ENCODE data around the gene PIP5KL1.

DNA sequence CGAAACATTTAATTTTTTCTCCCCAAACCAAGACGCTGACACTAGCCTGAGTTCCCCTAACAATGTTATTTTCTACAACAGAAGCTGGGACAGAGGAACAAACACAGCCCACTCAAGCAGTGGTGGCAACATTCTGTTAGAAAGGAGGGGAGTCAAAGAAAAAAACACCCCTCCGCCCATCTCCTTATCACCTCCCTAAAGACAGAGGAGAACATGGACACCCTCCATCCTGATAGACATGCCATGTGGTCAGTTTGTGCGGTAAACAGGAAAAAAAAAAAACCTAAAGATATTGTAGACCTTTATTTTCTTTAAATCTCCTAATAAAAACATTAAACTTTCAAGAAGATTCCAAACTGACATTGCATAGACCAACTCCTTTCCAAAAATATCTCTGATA, 10.0 kb upstream of the PIP5KL1 start:
- TF ChIP-seq KAT7 (CRISPR knock-in tag; IDR thresholded peaks at IDR 0.05; ENCODE audit: borderline replicate concordance): no peak
- no peak for TF ChIP-seq NFYB (CRISPR knock-in tag; conservative IDR thresholded peaks at IDR 0.05; ENCODE audit: low read depth)
- TF ChIP-seq ESRRA (CRISPR knock-in tag; IDR thresholded peaks at IDR 0.05; ENCODE audit: borderline replicate concordance): no peak
- TF ChIP-seq, protein P1, sequence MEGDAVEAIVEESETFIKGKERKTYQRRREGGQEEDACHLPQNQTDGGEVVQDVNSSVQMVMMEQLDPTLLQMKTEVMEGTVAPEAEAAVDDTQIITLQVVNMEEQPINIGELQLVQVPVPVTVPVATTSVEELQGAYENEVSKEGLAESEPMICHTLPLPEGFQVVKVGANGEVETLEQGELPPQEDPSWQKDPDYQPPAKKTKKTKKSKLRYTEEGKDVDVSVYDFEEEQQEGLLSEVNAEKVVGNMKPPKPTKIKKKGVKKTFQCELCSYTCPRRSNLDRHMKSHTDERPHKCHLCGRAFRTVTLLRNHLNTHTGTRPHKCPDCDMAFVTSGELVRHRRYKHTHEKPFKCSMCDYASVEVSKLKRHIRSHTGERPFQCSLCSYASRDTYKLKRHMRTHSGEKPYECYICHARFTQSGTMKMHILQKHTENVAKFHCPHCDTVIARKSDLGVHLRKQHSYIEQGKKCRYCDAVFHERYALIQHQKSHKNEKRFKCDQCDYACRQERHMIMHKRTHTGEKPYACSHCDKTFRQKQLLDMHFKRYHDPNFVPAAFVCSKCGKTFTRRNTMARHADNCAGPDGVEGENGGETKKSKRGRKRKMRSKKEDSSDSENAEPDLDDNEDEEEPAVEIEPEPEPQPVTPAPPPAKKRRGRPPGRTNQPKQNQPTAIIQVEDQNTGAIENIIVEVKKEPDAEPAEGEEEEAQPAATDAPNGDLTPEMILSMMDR (IDR thresholded peaks at IDR 0.05): no peak
